ENCODE data around the gene CEP41.

CEP41 gene

GRCh38 chr7:130346941-130347340, 93.9 kb downstream of the CEP41 start:
- DNase-seq: no peak

- DNase-seq: no peak
Measured at GRCh38 chr7:130346177-130346905, 94.5 kb downstream of the CEP41 start.

GRCh38 chr7:130345725-130346124, 95.1 kb downstream of the CEP41 start:
- DNase-seq: no peak

DNA sequence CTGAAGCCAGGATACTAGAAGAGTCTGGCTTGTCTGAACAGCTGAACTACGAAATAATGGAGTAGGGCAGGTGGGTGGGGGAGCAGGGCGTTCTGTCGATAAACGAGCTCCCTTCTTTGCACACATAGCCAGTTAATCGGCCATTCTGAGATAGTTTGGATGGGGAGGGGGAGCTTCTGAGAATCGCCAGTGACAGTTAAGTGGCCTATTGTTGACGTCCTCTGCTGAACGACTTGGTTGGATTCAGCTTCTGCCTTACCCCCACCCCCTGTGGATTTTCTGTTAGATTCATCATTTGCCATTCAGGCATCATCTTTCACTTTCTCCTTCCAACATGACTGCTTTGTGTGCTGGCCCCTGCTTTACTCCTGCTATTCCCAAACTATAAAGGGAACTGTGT, 95.7 kb downstream of the CEP41 start:
- DNase-seq: peak; percentile 84

- no peak for DNase-seq
Measured at GRCh38 chr7:130344271-130344866, 96.4 kb downstream of the CEP41 start, which contains the start of gene CPA5. CPA5 (plus strand) TSS chr7:130344816; CDS start chr7:130346486, 1,670 bp downstream.

All from DMS79 treated with DMSO at 0.1 percent for 48 hours (cell line).